Head of caudate nucleus (tissue), 42 donors: ENCODE results near the gene LENG1.

Source experiments
- DNase-seq, 42 donors: peaks; one replicate each; pipeline versions ENCODE4 v3.0.0 to v3.0.0-alpha.2; 2020 to 2021; ENCODE audit warnings: mixed read lengths in 7 of 42
- intact Hi-C: fragments of 100-400 bp; cut with DNase I; formaldehyde crosslinking; loops from one replicate; pipeline ENCODE4 v1.15.0; 2022

The LENG1 gene

GRCh38 chr19:54149021-54149812 is 10.3 kb downstream of the LENG1 start:
- no peak for DNase-seq
- intact Hi-C loops: no loop called here

GRCh38 chr19:54148158-54148557 is 11.4 kb downstream of the LENG1 start:
- no peak for DNase-seq
- intact Hi-C loops: no loop called here

GRCh38 chr19:54147676-54148075 is 11.8 kb downstream of the LENG1 start:
- intact Hi-C loops: no loop called here

GRCh38 chr19:54145541-54146158 is 13.9 kb downstream of the LENG1 start:
- DNase-seq: no peak
- intact Hi-C loops: no loop called here

More at GRCh38 chr19:54147676-54148075, 11.8 kb downstream of the LENG1 start:
- no peak for DNase-seq

GRCh38 chr19:54142166-54142780 is 17.2 kb downstream of the LENG1 start:
- DNase-seq: no peak
- intact Hi-C loops: no loop called here

- no peak for DNase-seq
These were observed 18.2 kb downstream of the LENG1 start for GRCh38 chr19:54141356-54141755.

GRCh38 chr19:54138489-54139256 is 20.8 kb downstream of the LENG1 start:
- no peak for DNase-seq
- intact Hi-C loops: no loop called here

More at GRCh38 chr19:54141356-54141755, 18.2 kb downstream of the LENG1 start:
- intact Hi-C loops: no loop called here

GRCh38 chr19:54137699-54138488 is 21.6 kb downstream of the LENG1 start, which contains the start of gene CNOT3:
CNOT3 (plus strand) TSS chr19:54137762; CDS start chr19:54142979, 5,217 bp downstream.
- intact Hi-C loops: no loop called here
- peak in 1 of 42 donors; percentile 29 for DNase-seq

- intact Hi-C loops: no loop called here
- peak; percentile 96 to 100 (median 99) for DNase-seq
These were observed 22.4 kb downstream of the LENG1 start for GRCh38 chr19:54136864-54137698.

GRCh38 chr19:54136086-54136863 is 23.2 kb downstream of the LENG1 start:
- intact Hi-C loops: no loop called here
- DNase-seq: peak in 5 of 42 donors; percentile 14 to 31 (median 23)

GRCh38 chr19:54133957-54134590 is 25.4 kb downstream of the LENG1 start:
- intact Hi-C loops: no loop called here
- no peak for DNase-seq

GRCh38 chr19:54133312-54133956 is 26.1 kb downstream of the LENG1 start:
- DNase-seq: peak in 1 of 42 donors; percentile 22
- intact Hi-C loops: no loop called here

- no peak for DNase-seq
- intact Hi-C loops: no loop called here
These were observed 29.9 kb downstream of the LENG1 start for GRCh38 chr19:54129617-54129996.

GRCh38 chr19:54128796-54129616 is 30.5 kb downstream of the LENG1 start:
- DNase-seq: no peak
- intact Hi-C loops: no loop called here

GRCh38 chr19:54128441-54128725 is 31.1 kb downstream of the LENG1 start:
- intact Hi-C loops: no loop called here
- no peak for DNase-seq
